PC-9 (cell line): ENCODE data around the gene CLDN19.

Experiments
- EZH2 ChIP-seq: fragments of 200-600 bp; sonication (generic); IDR thresholded peaks from 2 replicates; pipeline ENCODE4 v1.8.0; 2017; ENCODE audit warnings: antibody characterized with exemption, low read depth
- TF ChIP-seq, protein P1 (sequence below): fragments of 200-600 bp; sonication (generic); conservative IDR thresholded peaks from 2 replicates; pipeline ENCODE4 v1.6.1; 2017; ENCODE audit warnings: mixed run types, antibody characterized with exemption, mild to moderate bottlenecking, moderate library complexity

DNA sequence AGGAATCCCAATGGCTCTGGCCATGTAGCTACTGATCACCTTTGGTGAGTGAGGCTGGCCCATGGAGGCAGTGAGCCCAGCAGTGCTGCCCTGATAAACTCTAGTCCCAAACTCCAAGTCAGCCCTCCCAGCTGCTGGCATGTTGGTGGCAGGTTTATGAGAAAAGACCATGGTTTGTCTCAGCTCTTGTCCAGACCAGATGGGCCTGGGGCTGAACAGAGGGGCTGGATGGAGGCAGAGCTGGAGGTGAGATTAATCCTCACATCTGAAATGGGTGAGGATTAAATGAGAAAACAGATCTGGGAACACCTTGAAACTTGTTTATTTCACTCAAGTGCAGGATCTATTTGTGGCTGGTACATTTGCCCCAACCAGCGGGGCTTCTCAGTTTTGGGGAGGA, 48.0 kb upstream of the CLDN19 start:
- TF ChIP-seq, protein P1, sequence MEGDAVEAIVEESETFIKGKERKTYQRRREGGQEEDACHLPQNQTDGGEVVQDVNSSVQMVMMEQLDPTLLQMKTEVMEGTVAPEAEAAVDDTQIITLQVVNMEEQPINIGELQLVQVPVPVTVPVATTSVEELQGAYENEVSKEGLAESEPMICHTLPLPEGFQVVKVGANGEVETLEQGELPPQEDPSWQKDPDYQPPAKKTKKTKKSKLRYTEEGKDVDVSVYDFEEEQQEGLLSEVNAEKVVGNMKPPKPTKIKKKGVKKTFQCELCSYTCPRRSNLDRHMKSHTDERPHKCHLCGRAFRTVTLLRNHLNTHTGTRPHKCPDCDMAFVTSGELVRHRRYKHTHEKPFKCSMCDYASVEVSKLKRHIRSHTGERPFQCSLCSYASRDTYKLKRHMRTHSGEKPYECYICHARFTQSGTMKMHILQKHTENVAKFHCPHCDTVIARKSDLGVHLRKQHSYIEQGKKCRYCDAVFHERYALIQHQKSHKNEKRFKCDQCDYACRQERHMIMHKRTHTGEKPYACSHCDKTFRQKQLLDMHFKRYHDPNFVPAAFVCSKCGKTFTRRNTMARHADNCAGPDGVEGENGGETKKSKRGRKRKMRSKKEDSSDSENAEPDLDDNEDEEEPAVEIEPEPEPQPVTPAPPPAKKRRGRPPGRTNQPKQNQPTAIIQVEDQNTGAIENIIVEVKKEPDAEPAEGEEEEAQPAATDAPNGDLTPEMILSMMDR: no peak
- TF ChIP-seq EZH2: no peak
